ENCODE results near the gene DUSP7.

DUSP7 gene

GRCh38 chr3:52023860-52024764, 32.3 kb downstream of the DUSP7 start:
- DNase-seq: no peak

- DNase-seq: no peak
Observed at GRCh38 chr3:52023101-52023770, 33.1 kb downstream of the DUSP7 start.

GRCh38 chr3:52022323-52023100, 33.9 kb downstream of the DUSP7 start:
- no peak for DNase-seq

- DNase-seq: peak in 1 of 2 experiments; percentile 24
Observed at GRCh38 chr3:52021489-52022268, 34.7 kb downstream of the DUSP7 start.

GRCh38 chr3:52020796-52021195, 35.6 kb downstream of the DUSP7 start:
- DNase-seq: no peak

GRCh38 chr3:52019352-52020080, 36.9 kb downstream of the DUSP7 start:
- DNase-seq: no peak

- DNase-seq: no peak
Observed at GRCh38 chr3:52018319-52019000, 37.9 kb downstream of the DUSP7 start.

- DNase-seq: no peak
Observed at GRCh38 chr3:52017586-52017985, 38.8 kb downstream of the DUSP7 start.

GRCh38 chr3:52015438-52016228, 40.7 kb downstream of the DUSP7 start:
- DNase-seq: no peak

GRCh38 chr3:52014613-52015012, 41.8 kb downstream of the DUSP7 start:
- DNase-seq: no peak

GRCh38 chr3:52013802-52014598, 42.4 kb downstream of the DUSP7 start:
- DNase-seq: no peak

- DNase-seq: no peak
Observed at GRCh38 chr3:52012699-52013098, 43.7 kb downstream of the DUSP7 start.

GRCh38 chr3:52010431-52010830, 45.9 kb downstream of the DUSP7 start:
- DNase-seq: no peak

- DNase-seq: no peak
Observed at GRCh38 chr3:52007291-52007690, 49.1 kb downstream of the DUSP7 start.

GRCh38 chr3:52006820-52007133, 49.6 kb downstream of the DUSP7 start:
- DNase-seq: no peak

- no peak for DNase-seq
Observed at GRCh38 chr3:52006017-52006819, 50.2 kb downstream of the DUSP7 start.

GRCh38 chr3:52005571-52005986, 50.8 kb downstream of the DUSP7 start:
- no peak for DNase-seq

- no peak for DNase-seq
Observed at GRCh38 chr3:52004906-52005395, 51.4 kb downstream of the DUSP7 start.

Measured in NCI-H187 (cell line).